NCI-H1092 (cell line): ENCODE data around the gene MYO18B.

ENCODE experiments used
- DNase-seq: peaks from one replicate; lab custom pipeline; 2025; lab: John Stamatoyannopoulos, UW

Gene MYO18B

DNA sequence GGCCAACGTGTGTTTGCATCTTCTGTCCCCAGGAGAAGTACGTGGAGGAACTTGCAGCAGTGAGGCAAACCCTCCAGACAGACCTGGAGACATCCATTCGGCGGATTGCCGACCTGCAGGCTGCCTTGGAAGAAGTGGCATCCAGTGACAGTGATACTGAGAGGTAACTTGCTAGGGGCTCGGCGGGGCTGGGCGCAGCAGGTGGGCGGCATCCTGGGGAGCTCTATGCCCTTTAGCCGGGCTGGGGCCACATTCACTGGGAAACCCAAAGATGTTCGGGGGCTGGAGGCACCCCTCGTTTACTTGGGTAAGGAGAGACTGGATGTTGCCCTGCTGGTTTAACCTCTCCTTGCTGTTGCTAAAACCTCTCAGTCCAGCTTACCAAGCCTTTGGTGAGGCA, 250.3 kb downstream of the MYO18B start:
- DNase-seq, result no peak

DNA sequence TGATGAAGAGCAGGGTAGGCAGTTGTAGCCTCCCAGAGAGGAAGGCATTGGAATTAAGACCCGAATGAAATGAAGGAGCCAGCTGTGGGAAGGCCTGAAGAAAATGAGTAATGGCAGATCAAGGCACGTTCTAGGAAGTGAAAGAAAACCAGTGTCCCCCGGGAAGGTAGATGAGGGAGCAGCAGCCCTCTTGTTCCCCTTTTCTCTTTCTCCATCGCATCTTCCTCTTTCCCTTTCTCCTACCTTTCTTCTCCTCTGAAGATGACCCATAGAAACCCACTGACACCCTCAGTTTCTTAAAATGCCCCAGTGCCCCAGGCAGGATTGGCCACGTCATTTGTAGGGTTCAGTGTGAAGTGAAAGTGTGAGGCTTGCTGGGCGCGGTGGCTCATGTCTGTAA, 254.7 kb downstream of the MYO18B start:
- no peak for DNase-seq

DNA sequence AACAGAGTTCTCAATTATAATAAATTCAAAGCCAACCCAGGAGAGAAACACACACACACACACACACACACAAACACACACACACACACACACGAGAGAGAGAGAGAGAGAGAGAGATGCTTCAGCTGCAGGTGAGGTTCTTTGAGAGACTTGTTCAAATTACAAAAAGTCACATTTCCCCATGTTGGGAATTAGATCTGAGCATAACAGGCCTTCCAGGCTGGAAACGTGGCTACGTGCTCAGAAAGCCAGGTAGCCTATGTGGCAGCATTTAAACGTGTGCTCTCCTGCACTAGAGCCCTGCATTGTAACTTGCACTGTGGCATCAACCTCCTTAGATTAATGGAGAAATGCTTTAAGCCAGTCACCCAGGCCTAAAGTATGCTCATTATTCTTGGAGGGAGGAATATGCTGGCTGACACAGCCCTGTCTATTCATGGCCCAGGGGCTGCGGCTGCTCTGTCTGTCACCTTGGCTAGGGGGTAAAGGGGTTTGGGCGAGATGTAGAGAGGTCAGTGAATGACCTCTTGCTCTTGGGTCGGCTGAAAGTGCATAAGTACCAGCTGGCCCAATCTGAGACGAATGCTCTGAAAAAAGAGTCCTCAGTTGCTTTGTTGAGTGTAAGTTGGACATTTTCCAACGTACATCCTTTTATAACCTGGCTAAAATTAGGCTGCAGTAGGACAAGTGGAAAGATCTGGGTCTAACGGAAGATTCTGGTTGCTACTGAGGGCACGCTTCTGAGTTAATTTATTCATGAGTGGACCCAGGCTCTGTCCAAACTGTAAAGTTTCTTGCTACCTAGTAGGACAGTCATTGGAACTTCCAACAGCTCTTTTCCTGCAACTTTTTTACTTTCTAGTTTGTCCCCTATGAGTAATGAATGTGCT, 256.1 kb downstream of the MYO18B start:
- no peak for DNase-seq

DNA sequence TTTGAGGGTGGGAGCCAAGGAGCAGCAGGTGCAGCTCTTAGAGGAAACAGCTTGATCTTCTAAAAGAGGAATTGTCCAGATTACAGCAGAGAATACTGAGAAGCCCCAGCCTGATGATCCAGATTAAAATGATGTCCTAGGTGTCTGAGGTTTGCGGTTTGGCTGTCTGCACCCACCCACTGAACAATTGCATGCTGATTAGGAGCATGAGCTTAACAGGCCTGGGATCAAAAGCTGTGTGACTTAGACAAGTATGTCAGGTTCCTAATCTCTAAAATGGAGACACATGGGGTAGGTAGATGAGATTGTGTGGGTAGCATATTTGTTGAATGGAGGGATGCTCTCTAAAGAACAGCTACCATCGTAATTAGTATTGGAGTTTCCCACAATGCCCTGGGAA, 260.5 kb downstream of the MYO18B start:
- DNase-seq, result no peak

DNA sequence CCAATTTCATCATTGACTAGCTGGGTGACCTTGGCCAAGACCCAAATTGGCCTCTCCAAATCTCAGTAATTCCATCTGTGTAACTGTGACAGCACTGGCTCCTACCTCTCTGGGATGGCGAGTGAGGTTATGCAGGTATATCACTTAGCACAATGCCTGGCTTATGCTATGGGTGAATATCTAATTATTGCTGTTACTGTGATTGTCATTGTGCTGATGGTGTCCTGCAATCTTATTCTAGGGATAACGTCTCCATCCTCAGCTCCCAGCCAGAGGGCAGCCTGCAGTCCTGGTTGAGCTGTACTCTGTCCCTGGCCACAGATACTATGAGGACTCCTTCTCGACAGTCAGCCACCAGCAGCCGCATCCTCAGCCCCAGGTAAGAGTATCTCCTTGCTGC, 262.5 kb downstream of the MYO18B start:
- no peak for DNase-seq

DNA sequence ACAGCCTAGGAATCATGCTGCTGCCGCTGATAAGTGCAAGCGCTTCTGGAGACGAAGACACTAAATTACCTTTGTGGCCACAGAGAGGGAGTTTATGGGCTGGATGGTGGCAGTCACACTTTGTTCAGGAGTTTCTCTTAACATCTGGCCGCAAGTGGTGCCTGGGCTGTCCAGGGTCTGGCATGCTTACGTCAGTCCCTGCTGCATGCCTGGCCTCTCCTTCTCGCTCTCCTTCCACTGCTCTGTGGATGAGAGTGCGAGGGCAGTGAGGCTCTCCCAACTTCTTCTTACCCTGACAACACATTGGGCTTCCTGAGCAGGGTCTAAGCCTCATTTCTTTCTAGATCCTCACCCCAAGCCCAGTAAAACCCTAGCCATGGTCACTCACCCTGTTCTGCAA, 266.6 kb downstream of the MYO18B start:
- DNase-seq, result no peak

DNA sequence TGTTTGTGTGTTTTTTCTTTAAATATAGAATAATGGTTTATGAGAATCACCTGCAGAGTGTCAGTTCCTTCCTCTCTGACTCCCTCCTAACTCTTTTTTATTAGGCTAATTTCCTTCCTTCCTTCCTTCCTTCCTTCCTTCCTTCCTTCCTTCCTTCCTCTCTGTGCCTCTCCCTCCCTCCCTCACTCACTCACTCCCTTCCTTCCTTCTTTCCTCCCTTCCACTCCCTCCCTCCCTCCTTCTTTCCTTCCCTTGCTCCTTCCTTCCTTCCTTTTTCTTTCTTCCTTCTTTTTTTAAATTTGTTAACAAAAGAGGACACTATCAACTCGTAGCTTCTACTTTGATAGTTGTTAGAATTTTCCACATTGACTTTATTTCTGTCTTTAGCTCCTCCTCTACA, 274.9 kb downstream of the MYO18B start:
- no peak for DNase-seq

DNA sequence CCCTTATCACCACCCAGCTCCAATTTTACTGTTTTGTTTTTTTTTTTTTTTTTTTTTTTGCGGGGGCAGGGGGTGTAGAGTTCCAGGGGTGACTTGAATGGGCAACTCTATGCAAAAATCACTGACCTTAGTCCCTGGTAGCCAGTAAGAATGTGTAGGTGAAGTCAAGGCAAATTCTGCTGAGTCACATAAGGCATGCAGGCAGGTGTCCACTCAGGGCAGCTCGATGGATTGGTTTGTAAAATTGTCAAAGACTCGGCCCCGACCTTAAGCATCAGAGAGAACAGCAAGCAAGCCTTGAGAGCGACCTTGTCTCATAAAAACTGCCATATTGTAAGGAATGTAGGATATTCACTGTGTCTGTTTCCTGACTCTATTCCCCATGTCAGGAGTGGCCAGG, 275.9 kb downstream of the MYO18B start:
- no peak for DNase-seq

DNA sequence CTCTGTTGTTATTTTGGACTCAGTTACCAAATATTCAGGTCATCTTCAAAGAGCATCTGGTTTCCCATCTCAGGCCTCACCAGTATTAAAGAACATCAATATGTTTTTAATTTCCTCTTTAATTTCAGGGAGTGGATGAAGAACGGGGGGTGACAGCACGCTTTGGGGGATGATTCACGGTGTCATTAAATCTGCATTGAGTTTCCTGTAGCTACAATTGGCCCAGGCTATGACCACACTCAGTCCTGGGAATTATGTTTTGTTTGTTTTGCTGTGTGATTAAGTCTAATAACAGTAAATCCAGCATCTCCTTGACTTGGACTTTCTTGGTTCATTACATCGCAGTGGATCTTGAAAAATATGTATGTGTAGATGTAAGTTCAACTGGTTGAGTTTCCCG, 277.6 kb downstream of the MYO18B start:
- DNase-seq, result no peak

DNA sequence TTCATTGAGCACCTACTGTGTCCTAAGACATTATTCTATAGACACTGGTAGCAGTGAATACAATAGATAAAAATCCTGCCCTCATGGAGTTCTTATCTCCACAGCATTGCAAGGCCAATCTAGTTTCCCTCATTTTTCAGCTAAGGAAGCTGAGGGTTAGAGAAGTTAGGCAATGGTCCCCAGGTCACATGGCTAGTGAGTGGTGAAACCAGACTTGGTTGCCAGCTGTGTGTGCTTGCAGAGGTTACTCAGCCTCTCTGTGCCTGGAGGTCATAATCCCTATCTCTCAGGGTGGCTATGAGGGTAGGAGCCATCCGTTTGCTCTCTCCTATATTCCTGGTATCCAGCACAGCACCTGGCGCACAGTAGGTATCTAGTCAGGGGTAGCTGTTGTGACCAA, 279.5 kb downstream of the MYO18B start:
- no peak for DNase-seq

DNA sequence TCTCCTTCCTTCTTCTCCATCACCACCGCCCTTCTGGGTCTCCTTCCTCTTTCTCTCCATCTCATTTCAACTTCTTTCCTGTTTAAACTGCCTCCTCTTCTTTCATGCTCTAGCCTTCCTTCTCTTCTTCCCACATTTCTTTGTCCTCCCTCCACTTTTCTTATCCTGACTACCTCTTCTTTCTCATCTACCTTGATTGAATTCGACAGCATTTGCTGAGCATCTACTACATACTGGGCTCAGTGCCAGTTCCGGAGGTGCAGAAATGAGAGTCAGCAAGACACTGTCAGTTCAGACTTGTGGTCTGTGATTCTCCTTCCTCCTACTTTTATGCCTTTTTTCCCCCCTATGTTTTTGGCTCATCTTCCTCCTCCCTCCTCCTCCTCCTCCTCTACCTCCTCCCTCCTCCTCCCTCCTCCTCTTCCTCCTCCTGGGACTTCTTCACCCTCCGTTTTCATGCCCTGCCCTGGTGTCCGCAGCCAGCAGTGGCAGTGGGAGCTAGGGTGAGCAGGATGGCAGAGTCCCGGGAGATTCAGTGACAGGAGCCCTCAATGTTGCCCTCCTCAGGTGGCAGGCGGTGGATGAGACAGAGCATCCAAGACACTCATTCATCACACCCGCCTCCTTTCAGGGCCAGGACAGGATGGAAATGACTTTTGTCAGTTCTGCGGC, 281.3 kb downstream of the MYO18B start:
- no peak for DNase-seq

DNA sequence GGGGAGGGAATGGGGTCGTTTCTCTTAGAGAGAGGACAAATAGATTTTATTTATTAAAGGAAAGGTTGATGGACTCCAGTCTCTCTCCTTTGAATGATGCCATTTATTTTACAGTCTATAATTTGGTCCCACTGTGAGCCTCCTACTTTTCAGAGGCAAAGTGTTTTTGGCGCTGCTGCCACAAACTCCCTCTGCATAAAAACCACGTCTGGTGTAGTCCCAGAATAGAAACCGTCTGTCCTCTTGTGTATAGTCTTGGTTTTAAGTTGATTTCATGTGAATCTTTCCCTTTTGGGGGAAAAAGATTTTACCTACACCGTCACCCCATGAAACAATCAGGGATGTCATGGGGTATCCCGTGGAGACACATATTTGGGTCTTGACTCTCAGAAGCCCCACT, 283.6 kb downstream of the MYO18B start:
- DNase-seq, result no peak

DNA sequence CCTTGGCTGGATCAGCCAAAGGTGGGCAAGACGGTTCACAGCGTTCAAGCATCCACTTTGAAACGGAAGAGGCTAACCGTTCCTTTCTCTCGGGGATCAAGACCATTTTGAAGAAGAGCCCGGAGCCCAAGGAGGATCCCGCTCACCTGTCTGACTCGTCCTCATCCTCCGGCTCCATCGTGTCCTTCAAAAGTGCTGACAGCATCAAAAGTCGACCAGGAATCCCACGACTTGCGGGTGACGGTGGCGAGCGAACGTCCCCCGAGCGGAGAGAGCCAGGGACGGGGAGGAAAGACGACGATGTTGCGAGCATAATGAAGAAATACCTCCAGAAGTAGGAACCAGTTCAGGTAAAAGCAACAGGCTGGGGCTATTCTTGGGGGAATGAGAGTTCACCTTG, 285.4 kb downstream of the MYO18B start:
- no peak for DNase-seq

DNA sequence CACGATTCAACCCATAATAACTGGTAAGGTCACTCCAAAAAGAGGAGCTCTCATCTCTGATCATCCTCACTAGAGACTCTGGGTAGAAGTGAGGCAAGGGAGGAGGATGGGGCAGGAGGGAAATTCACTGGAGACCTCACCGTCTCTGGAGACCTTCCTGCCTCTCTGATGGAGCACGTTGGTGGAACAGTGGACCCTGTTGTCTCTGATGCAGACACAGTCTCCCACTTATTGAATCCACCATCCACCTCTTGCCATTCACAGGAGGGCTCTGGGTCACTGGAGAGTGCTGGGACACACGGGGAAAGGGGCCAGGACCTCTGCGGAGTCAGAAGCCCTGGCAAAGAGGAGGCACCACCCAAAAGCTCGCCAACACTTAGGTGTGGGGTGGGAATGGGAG, 289.7 kb downstream of the MYO18B start:
- DNase-seq, result no peak

DNA sequence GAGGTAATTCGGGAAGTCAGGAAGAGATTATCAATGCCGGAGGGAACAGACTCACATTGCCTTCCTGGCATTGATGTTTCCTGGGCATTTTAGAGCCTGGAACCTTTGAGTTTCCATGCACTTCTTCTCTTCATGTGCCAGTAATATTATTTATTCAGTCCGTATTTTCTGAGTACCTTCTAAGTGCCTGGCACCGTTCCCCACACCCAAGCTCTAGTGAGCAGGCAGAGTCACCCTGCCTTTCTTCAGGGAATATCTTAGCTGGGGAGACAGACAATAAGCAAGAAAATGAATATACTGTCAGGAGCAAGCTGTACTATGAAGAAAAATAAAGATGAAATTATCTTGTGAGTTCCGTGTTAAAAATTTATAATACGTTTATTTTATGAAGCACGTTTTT, 291.1 kb downstream of the MYO18B start:
- peak; percentile 53 for DNase-seq

DNA sequence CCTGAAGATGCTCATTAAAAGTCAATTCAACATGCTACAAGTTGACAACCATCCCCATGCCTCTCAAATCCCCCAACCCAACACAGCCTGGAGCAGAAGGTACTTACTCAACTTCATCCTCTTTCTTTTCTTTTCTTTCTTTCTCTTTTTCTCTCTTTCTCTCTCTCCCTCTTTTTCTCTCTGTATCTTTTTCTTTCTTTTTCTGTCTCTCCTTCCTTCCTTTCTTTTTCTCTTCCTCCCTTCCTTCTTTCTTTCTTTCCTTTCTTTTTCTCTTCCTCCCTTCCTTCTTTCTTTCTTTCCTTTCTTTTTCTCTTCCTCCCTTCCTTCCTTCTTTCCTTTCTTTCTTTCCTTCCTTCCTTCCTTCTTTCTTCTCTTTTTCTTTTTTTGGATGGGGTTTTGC, 291.6 kb downstream of the MYO18B start:
- no peak for DNase-seq

DNA sequence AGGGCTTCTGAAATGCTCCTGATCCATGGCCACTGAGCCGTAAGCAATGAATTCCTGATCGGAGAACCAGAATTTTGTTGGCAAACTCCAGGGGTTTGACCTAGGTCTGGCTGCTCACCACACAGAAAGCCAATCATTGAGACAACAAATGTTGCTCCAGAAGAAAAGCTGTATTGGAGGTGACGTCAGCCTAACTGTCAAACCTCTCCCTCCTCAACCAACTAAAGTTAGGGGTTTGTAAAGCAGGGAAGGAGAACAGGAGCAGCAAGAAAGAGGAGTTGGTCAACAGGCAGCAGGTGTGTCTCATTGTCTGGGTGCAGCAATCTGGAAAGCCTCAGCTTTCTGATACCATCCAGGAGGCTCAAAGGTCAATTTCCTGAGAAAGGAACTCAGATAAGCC, 293.5 kb downstream of the MYO18B start:
- DNase-seq, result no peak

DNA sequence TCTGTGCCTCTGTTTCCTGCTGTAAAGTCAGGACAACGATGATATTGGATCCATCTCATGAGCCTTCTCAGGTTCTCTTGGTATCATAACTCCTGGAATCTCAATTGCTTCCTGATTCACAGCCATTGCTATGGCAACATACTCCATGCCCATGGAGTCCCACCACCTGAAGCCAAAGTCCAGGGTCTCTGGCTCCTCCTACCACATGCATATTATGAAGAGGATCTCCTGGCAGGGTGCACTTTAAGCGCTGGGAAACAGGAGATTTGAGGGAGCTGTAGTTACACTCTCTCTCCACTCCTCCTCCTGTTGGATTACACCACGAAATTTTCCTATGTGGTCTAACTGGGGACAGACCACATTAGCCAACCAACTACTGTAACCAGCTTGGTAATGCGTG, 296.4 kb downstream of the MYO18B start:
- no peak for DNase-seq

DNA sequence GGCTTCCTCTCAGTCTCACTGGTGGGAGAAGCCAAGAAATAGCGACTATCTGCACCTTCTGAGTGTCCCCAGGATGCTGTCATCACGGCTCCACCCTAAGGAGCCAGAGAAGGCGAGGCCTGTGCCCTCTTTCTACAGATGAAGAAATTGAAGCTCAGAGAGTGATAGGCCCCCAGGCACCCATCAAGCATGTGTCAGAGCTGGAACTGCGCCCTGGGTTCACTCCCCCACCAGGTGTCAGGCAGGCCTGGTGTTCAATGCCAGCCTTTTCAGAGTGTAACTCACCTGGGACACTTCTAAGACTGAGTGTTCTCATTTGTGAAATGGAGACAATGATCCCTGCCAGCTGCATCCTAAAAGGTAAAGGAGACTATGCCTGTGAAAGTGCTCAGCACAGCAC, 299.9 kb downstream of the MYO18B start:
- no peak for DNase-seq

DNA sequence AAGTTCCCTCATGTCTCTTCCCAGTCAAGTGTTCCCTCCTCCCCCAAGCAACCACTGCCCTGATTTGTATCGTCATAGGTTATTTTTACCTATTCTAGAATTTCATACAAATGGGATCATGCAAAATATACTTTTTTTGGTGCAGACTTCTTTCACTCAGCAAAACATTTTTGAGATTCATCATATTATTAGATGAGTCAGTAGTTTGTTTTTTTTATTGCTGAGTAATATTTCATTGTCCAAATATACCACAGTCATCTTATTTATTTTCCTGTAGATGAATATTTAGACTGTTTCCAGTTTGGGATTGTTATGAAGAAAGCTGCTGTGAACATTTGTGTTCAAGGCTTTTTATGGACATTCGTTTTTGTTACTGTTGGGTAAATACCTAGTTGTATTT, 301.0 kb downstream of the MYO18B start:
- DNase-seq, result no peak

DNA sequence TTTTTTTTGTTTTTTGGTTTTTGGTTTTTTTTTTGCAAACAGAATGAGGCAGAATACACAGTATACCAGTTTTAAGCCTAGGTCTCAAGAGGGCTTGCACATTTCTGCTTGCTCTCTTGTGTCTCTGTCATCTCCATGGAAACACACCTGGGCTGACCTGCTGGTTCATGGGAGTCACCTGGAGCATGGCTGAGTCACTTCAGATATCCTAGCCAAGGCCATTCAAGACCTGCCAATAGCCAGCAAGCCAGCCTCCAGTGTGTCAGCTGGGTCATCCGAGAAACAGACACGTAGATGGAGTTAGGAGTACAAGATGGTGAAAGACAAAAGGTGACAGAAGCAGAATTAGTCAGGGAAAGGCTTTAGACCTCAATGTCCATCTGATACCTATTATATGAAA, 303.1 kb downstream of the MYO18B start:
- no peak for DNase-seq

DNA sequence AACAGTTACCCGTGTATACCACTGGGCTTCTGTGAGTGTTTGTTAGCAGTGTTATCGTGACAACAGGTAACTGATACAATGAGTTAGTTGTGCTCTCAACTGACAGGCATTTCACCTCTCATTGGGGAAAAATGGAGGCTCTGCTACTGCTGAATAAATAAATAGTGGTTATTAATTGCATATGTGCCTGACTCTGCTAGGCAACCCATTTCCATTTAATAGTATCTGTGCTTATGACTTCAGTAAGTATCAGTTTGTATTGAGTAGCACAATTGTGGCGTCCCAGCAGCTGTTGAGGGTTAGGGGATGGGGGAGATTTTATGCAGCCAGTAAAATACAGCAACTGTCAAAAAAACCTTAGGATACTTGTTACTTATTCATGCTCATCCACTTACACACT, 303.9 kb downstream of the MYO18B start:
- DNase-seq, result no peak

DNA sequence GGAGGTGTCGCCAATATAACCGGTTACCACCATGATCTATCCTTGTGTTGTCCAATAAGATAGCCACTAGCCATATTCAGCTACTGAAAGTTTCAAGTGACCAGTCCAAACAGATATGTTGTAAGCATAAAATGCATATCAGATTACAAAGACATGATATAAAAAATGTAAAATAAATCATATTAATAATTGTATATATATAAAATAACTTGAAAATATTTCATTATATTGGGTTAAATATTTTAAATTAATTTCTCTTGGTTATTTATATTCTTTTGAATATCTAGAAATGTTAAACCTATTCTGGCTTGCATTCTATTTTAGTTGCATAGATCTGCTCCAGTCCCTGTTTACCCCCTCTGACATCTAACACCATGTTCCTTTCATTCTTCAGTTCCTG, 305.5 kb downstream of the MYO18B start:
- no peak for DNase-seq

DNA sequence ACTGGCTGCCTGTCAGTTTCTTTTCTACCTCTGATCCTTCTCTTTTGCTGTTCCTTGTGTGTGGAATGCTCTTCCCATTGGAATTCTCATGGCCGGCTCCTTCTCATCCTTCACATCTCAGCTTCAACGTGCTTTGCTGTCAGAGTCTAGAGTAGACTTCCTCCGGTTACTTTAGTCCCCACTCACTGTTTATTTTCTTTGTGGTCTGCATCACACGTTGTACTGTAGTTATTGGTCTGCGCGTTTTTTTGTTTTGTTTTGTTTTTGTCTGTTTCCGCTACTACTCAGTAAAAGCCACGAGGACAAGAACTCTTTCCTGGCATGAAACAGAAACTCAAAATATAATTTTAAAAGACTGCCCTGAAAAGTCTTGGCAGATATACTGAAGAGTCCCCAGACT, 305.9 kb downstream of the MYO18B start:
- DNase-seq, result no peak
